Common myeloid progenitor, CD34-positive (primary cell): ENCODE results near the gene CDKL2.
"Not testable (repeated sequence)": the region's sequence is repeated elsewhere in the genome, so short reads cannot be mapped to it uniquely, and the experiment has no call there.

Source experiments
- CTCF ChIA-PET: fragments of 350-600 bp; sonication (Branson Sonifier 250); formaldehyde crosslinking; loops from one replicate; lab custom pipeline; 2021; ENCODE audit warnings: antibody characterized with exemption; lab: Charles Lee
- POLR2A ChIA-PET: fragments of 350-600 bp; sonication (Branson Sonifier 250); formaldehyde crosslinking; loops from one replicate; lab custom pipeline; 2021; ENCODE audit warnings: antibody characterized with exemption; lab: Charles Lee
- DNase-seq, 3 donors: peaks; one replicate each; pipeline versions ENCODE4 v3.0.0 to v3.0.0-alpha.2; 2013
- H3K27ac ChIP-seq, 2 experiments: 1 replicate in 1 of 2; 2 replicates in 1 of 2; pipeline ENCODE4 v1.7.0; 2013; ENCODE audit warnings: inconsistent platforms in 2 of 2, low read length in 2 of 2, mild to moderate bottlenecking in 2 of 2, low read depth in 1 of 2, moderate library complexity in 1 of 2; ENCODE audit not compliant: severe bottlenecking in 2 of 2, insufficient read depth in 1 of 2, poor library complexity in 1 of 2
- H3K27me3 ChIP-seq, 5 experiments: replicated peaks in 2 of 5; 1 replicate in 3 of 5; 2 replicates in 2 of 5; pipeline versions ENCODE4 v1.6.1 to v1.7.0; 2013; ENCODE audit warnings: low read length in 4 of 5, mild to moderate bottlenecking in 2 of 5, moderate library complexity in 2 of 5, inconsistent platforms in 1 of 5; ENCODE audit not compliant: insufficient read depth in 5 of 5, control insufficient read depth in 4 of 5
- H3K36me3 ChIP-seq, 4 experiments: 1 replicate in 2 of 4; 2 replicates in 2 of 4; pipeline versions ENCODE4 v1.6.1 to v1.7.0; 2013; ENCODE audit warnings: low read length in 3 of 4, control low read depth in 1 of 4, mild to moderate bottlenecking in 1 of 4; ENCODE audit not compliant: control insufficient read depth in 4 of 4, insufficient read depth in 4 of 4
- H3K4me1 ChIP-seq, 4 experiments: 1 replicate in 3 of 4; 2 replicates in 1 of 4; pipeline versions ENCODE4 v1.6.1 to v1.7.1; 2013; ENCODE audit warnings: low read length in 3 of 4, mild to moderate bottlenecking in 3 of 4, control low read depth in 1 of 4, inconsistent platforms in 1 of 4, moderate library complexity in 1 of 4; ENCODE audit not compliant: control insufficient read depth in 4 of 4, insufficient read depth in 4 of 4; ENCODE audit errors: control extremely low read depth in 1 of 4
- H3K4me3 ChIP-seq, 7 experiments: 1 replicate in 4 of 7; 2 replicates in 3 of 7; pipeline versions ENCODE4 v1.5.1 to v1.7.0; 2013; ENCODE audit warnings: mild to moderate bottlenecking in 7 of 7, low read length in 6 of 7, moderate library complexity in 6 of 7, inconsistent platforms in 2 of 7, low read depth in 2 of 7, control low read depth in 1 of 7; ENCODE audit not compliant: insufficient read depth in 4 of 7, control insufficient read depth in 1 of 7; ENCODE audit errors: extremely low read depth in 1 of 7
- H3K9me3 ChIP-seq, 5 experiments: 1 replicate in 4 of 5; 2 replicates in 1 of 5; pipeline versions ENCODE4 v1.6.1 to v1.7.1; 2013; ENCODE audit warnings: low read length in 4 of 5, mild to moderate bottlenecking in 2 of 5, inconsistent platforms in 1 of 5, low read depth in 1 of 5, moderate library complexity in 1 of 5; ENCODE audit not compliant: control insufficient read depth in 4 of 5, insufficient read depth in 2 of 5; ENCODE audit errors: control extremely low read depth in 1 of 5
- WGBS: methylation state at CpG from one replicate; pipeline ENCODE4 v1.1.5; 2013; ENCODE audit not compliant: insufficient coverage; 5-methylcytosine and 5-hydroxymethylcytosine counted together

Gene CDKL2

DNA sequence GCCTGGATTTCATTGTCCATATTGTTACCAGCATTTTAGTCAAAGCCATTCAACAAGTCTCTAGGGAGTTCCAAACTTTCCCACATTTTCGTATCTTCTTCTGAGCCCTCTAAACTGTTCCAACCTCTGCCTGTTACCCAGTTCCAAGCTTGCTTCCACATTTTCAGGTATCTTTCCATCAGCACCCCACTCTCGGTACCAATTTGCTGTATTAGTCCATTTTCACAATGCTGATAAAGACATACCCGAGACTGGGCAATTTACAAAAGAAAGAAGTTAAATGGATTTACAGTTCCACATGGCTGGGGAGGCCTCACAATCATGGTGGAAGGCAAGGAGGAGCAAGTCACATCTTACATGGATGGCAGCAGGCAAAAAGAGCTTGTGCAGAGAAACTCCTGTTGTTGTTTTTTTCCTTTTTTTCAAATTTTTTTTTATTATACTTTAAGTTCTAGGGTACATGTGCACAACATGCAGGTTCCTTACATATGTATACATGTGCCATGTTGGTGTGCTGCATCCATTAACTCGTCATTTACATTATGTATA is 96.9 kb downstream of the CDKL2 start:
- H3K36me3 ChIP-seq: peaks cover 20 to 46% (median 21%) of the 10 kb centered on the region in 4 experiments
- H3K4me1 ChIP-seq, H3K27ac ChIP-seq, DNase-seq, H3K4me3 ChIP-seq, CTCF ChIA-PET, H3K27me3 ChIP-seq, POLR2A ChIA-PET: not testable (repeated sequence)
- peaks cover 4 to 44% (median 14%) of the 10 kb centered on the region in 5 experiments for H3K9me3 ChIP-seq
- 100% methylated on average over 1 of the region's 4 CpGs for WGBS

DNA sequence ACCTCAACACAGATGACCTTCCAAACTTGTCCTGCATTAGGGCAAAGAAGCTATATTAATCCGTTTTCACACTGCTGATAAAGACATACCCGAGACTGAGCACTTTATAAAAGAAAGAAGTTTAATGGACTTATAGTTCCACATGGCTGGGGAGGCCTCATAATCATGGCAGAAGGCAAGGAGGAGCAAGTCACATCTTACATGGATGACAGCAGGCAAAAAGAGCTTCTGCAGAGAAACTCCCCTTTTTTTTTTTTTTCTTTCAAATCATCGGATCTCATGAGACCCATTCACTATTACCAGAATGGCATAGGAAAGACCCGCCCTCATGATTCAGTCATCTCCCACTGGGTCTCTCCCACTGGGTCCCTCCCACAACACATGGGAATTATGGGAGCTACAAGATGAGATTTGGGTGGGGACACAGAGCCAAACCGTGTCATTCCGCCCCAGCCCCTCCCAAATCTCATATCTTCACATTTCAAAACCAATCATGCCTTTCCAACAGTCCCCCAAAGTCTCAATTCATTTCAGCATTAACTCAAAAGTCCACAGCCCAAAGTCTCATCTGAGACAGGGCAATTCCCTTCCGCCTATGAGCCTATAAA is 98.7 kb downstream of the CDKL2 start:
- ChIA-PET CTCF (interaction anchor here (1.2 kb wide), 1 partner anchor 11 kb away, joined by 3 read pairs; no protein-coding TSS in a partner anchor), POLR2A (interaction anchor here (0.6 to 1.5 kb wide), 2 partner anchors 12 to 53 kb away, joined by 3 to 5 read pairs; no protein-coding TSS in a partner anchor)
- H3K27ac ChIP-seq, H3K4me1 ChIP-seq, DNase-seq, H3K27me3 ChIP-seq, H3K4me3 ChIP-seq: not testable (repeated sequence)
- H3K36me3 ChIP-seq: peaks cover 20 to 60% (median 31%) of the 10 kb centered on the region in 4 experiments
- WGBS: 100% methylated on average over 3 of the region's 7 CpGs
- H3K9me3 ChIP-seq: peaks cover 4 to 42% (median 14%) of the 10 kb centered on the region in 5 experiments

DNA sequence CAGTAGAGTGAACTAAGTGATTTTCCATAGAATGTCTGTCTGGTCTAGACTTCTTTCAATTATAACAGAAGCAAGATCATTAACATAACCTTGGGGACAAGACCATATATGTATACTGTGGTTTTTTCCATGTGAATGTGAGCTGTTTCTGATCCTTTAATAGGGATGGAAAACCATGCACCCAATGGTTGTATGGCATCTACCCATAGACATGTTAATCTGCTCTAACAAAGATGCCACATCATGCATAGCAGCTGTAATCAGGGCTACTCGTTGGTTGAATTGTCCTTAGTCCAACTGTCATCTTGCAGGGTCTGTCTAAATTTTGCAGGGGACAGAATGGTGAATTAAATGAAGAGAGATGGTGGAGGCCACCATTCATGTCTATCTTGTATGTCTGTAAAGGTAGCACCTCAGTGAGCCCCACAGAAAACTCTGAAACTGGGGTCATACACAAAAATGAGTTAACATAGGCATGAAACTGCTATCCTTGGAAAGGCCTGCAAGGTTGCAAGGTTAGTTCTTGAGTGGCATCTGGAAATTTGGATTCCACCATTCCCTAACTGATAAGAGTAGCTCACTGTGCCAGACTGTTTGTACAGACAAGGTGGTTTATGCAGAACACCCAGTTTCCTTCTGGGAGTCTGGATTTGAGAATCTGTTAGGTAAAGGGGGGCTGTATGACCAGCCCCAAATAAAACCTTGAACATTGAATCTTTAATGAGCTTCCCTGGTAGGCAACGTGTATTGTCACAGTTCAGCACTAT is 99.6 kb downstream of the CDKL2 start:
- POLR2A ChIA-PET: interaction anchor here (1.5 kb wide), 1 partner anchor 13 kb away, joined by 5 read pairs; no protein-coding TSS in a partner anchor
- DNase-seq: no peak
- no peak overlapping the region for H3K27ac ChIP-seq
- peaks cover 23 to 68% (median 37%) of the 10 kb centered on the region in 4 experiments for H3K36me3 ChIP-seq
- H3K4me3 ChIP-seq: no peak overlapping the region
- no peaks in the 10 kb centered on the region for H3K4me1 ChIP-seq
- CTCF ChIA-PET: interaction anchor here (1.2 kb wide), 1 partner anchor 12 kb away, joined by 3 read pairs; no protein-coding TSS in a partner anchor
- peaks cover 3 to 38% (median 14%) of the 10 kb centered on the region in 5 experiments for H3K9me3 ChIP-seq
- no peaks in the 10 kb centered on the region for H3K27me3 ChIP-seq
- 95% methylated on average over 2 of the region's 2 CpGs for WGBS
